WTC11 (cell line): ENCODE results near the gene MRPL27. TPM values are rescaled to one million over a fixed set of nuclear protein-coding genes. Genes with fewer than 3 reads are reported as not detected.

Experiments
- ATAC-seq: fragments of 200-7000 bp; cut with Tn5 transposase; 2 replicates; pipeline ENCODE4 v1.10.0; 2021; ENCODE audit warnings: mild to moderate bottlenecking, moderate library complexity
- CTCF ChIA-PET: fragments of 300-600 bp; sonication (Branson Sonifier 250); formaldehyde crosslinking; loops from one replicate; lab custom pipeline; 2021; ENCODE audit warnings: antibody characterized with exemption; lab: Charles Lee
- POLR2A ChIA-PET: fragments of 350-600 bp; sonication (Branson Sonifier 250); formaldehyde crosslinking; loops from one replicate; lab custom pipeline; 2021; ENCODE audit warnings: antibody characterized with exemption; lab: Charles Lee
- DNase-seq: peaks from one replicate; pipeline ENCODE4 v3.0.0; 2021; ENCODE audit warnings: low spot score
- H3K27ac Mint-ChIP-seq: 2 replicates; pipeline ENCODE4 v1.8.0; 2021; ENCODE audit warnings: mixed read lengths
- H3K27me3 Mint-ChIP-seq: 2 replicates; pipeline ENCODE4 v1.8.0; 2021; ENCODE audit warnings: low read depth, mild to moderate bottlenecking, moderate library complexity, mixed read lengths
- H3K36me3 Mint-ChIP-seq: 2 replicates; pipeline ENCODE4 v1.8.0; 2021; ENCODE audit warnings: mixed read lengths
- H3K4me1 Mint-ChIP-seq: 2 replicates; pipeline ENCODE4 v1.8.0; 2022; ENCODE audit warnings: mixed read lengths
- H3K4me3 Mint-ChIP-seq: 2 replicates; pipeline ENCODE4 v1.8.0; 2021; ENCODE audit warnings: mild to moderate bottlenecking, moderate library complexity, mixed read lengths
- H3K9me3 Mint-ChIP-seq: 2 replicates; pipeline ENCODE4 v1.8.0; 2021; ENCODE audit warnings: mixed read lengths
- ATF1 ChIP-seq: sonication (generic); formaldehyde crosslinking; IDR thresholded peaks from 2 replicates; pipeline ENCODE4 v1.8.1; 2023; ENCODE audit warnings: mild to moderate bottlenecking, moderate library complexity, missing genetic modification reagents
- CREM ChIP-seq: sonication (generic); formaldehyde crosslinking; IDR thresholded peaks from 2 replicates; pipeline ENCODE4 v1.8.1; 2022; ENCODE audit warnings: mild to moderate bottlenecking, missing genetic modification reagents, moderate library complexity
- ELF4 ChIP-seq: sonication (generic); formaldehyde crosslinking; IDR thresholded peaks from 2 replicates; pipeline ENCODE4 v1.8.1; 2022; ENCODE audit warnings: low read depth, mild to moderate bottlenecking, moderate library complexity, missing genetic modification reagents
- ESRRA ChIP-seq: sonication (generic); formaldehyde crosslinking; IDR thresholded peaks from 2 replicates; pipeline ENCODE4 v1.8.1; 2022; ENCODE audit warnings: mild to moderate bottlenecking, missing genetic modification reagents, borderline replicate concordance
- ETV6 ChIP-seq: sonication (generic); formaldehyde crosslinking; IDR thresholded peaks from 2 replicates; pipeline ENCODE4 v1.8.1; 2022; ENCODE audit warnings: mild to moderate bottlenecking, missing genetic modification reagents
- GRHL2 ChIP-seq: fragments of 250-450 bp; sonication (Bioruptor Pico); IDR thresholded peaks from 2 replicates; pipeline ENCODE4 v1.8.0; 2022; ENCODE audit warnings: mild to moderate bottlenecking, moderate library complexity; ENCODE audit not compliant: insufficient replicate concordance, severe bottlenecking
- MAX ChIP-seq: sonication (generic); formaldehyde crosslinking; IDR thresholded peaks from 2 replicates; pipeline ENCODE4 v1.8.0; 2022; ENCODE audit warnings: mild to moderate bottlenecking, missing genetic modification reagents
- NFYB ChIP-seq: sonication (generic); formaldehyde crosslinking; conservative IDR thresholded peaks from 2 replicates; pipeline ENCODE4 v1.8.0; 2022; ENCODE audit warnings: low read depth, missing genetic modification reagents
- PRDM15 ChIP-seq: sonication (generic); formaldehyde crosslinking; IDR thresholded peaks from 2 replicates; pipeline ENCODE4 v1.8.0; 2022; ENCODE audit warnings: missing genetic modification reagents
- PRRX2 ChIP-seq: fragments of 250-450 bp; sonication (Bioruptor Pico); IDR thresholded peaks from 2 replicates; pipeline ENCODE4 v1.8.0; 2021; ENCODE audit warnings: mild to moderate bottlenecking
- SMAD4 ChIP-seq: sonication (generic); formaldehyde crosslinking; IDR thresholded peaks from 2 replicates; pipeline ENCODE4 v1.8.0; 2022; ENCODE audit warnings: mild to moderate bottlenecking, missing genetic modification reagents
- SOX15 ChIP-seq: fragments of 250-450 bp; sonication (Bioruptor Pico); IDR thresholded peaks from 2 replicates; pipeline ENCODE4 v1.9.0; 2021; ENCODE audit warnings: mild to moderate bottlenecking
- TP53 ChIP-seq: sonication (generic); formaldehyde crosslinking; IDR thresholded peaks from 2 replicates; pipeline ENCODE4 v1.8.1; 2023; ENCODE audit warnings: mild to moderate bottlenecking, missing genetic modification reagents
- ZNF121 ChIP-seq: sonication (generic); formaldehyde crosslinking; IDR thresholded peaks from 2 replicates; pipeline ENCODE4 v1.8.0; 2023; ENCODE audit warnings: missing genetic modification reagents
- ZNF396 ChIP-seq: fragments of 250-450 bp; sonication (Bioruptor Pico); IDR thresholded peaks from 2 replicates; pipeline ENCODE4 v1.8.0; 2021; ENCODE audit warnings: mild to moderate bottlenecking, moderate library complexity, borderline replicate concordance
- ZNF425 ChIP-seq: fragments of 250-450 bp; sonication (Bioruptor Pico); conservative IDR thresholded peaks from 2 replicates; pipeline ENCODE4 v1.9.0; 2021; ENCODE audit warnings: mild to moderate bottlenecking
- total RNA-seq: library from RNA; stranded (reverse); gene quantifications from 3 replicates; pipeline ENCODE4 v1.2.3, GENCODE V29; 2021

Gene MRPL27
- total RNA-seq, 1 experiment from 2014 or later: 80.5 TPM

GRCh38 chr17:50353600-50354195 lies 19.3 kb downstream of the MRPL27 start:
- no peak for TF ChIP-seq ESRRA (CRISPR knock-in tag)
- no peak for TF ChIP-seq ZNF396 (CRISPR knock-in tag)
- TF ChIP-seq MAX (CRISPR knock-in tag): no peak
- TF ChIP-seq ZNF425 (CRISPR knock-in tag): no peak
- no peak for TF ChIP-seq ZNF121 (CRISPR knock-in tag)
- no peak for TF ChIP-seq SOX15 (CRISPR knock-in tag)
- TF ChIP-seq TP53: no peak
- no peak for TF ChIP-seq ETV6 (CRISPR knock-in tag)
- no peak for TF ChIP-seq ATF1 (CRISPR knock-in tag)
- TF ChIP-seq PRDM15 (CRISPR knock-in tag): no peak
- no peak for TF ChIP-seq GRHL2 (CRISPR knock-in tag)
- no peak for TF ChIP-seq ELF4 (CRISPR knock-in tag)
- no peak for TF ChIP-seq SMAD4 (CRISPR knock-in tag)
- no peak for TF ChIP-seq CREM (CRISPR knock-in tag)
- CTCF ChIA-PET: no interaction called here
- peaks cover 29% of the 10 kb centered on the region for H3K36me3 Mint-ChIP-seq
- H3K9me3 Mint-ChIP-seq: no peaks in the 10 kb centered on the region
- H3K27ac Mint-ChIP-seq: no peak overlapping the region
- no peaks in the 10 kb centered on the region for H3K27me3 Mint-ChIP-seq
- no peak overlapping the region for H3K4me3 Mint-ChIP-seq
- DNase-seq (no peak), ATAC-seq (no peak)
- H3K4me1 Mint-ChIP-seq: peaks cover 3% of the 10 kb centered on the region
- POLR2A ChIA-PET: no interaction called here

- Mint-ChIP-seq H3K9me3 (no peaks in the 10 kb centered on the region), H3K36me3 (peaks cover 24% of the 10 kb centered on the region), H3K27ac (no peak overlapping the region), H3K4me1 (peaks cover 10% of the 10 kb centered on the region), H3K27me3 (no peaks in the 10 kb centered on the region), H3K4me3 (no peak overlapping the region)
- DNase-seq: no peak
- TF ChIP-seq PRRX2 (CRISPR knock-in tag) (no peak), NFYB (CRISPR knock-in tag) (no peak)
- CTCF ChIA-PET: interaction anchor here (1.6 kb wide), 1 partner anchor 9 kb away, joined by 11 read pairs; no protein-coding TSS in a partner anchor
- POLR2A ChIA-PET: no interaction called here
- ATAC-seq: no peak
Observed at GRCh38 chr17:50352693-50353599, 20.0 kb downstream of the MRPL27 start.
